Brain pericyte (primary cell): ENCODE results near the gene FMN1.

Experiments
- DNase-seq: peaks from one replicate; pipeline ENCODE4 v3.0.0-alpha.2; 2012; ENCODE audit warnings: low read depth, low spot score

Gene FMN1

GRCh38 chr15:32781781-32782180, 412.7 kb downstream of the FMN1 start:
- no peak for DNase-seq

- DNase-seq = no peak
Measured at GRCh38 chr15:32778391-32779176, 415.9 kb downstream of the FMN1 start.

GRCh38 chr15:32775103-32775502, 419.4 kb downstream of the FMN1 start:
- no peak for DNase-seq

- DNase-seq = no peak
Measured at GRCh38 chr15:32774022-32774421, 420.5 kb downstream of the FMN1 start.

GRCh38 chr15:32767236-32767635, 427.3 kb downstream of the FMN1 start:
- no peak for DNase-seq

GRCh38 chr15:32766101-32766500, 428.4 kb downstream of the FMN1 start:
- DNase-seq = no peak

- DNase-seq = no peak
Measured at GRCh38 chr15:32765236-32765635, 429.3 kb downstream of the FMN1 start.

GRCh38 chr15:32763295-32763694, 431.2 kb downstream of the FMN1 start:
- no peak for DNase-seq

GRCh38 chr15:32757426-32757825, 437.1 kb downstream of the FMN1 start:
- no peak for DNase-seq

- DNase-seq = no peak
Measured at GRCh38 chr15:32750979-32751378, 443.5 kb downstream of the FMN1 start.

- DNase-seq = no peak
Measured at GRCh38 chr15:32747921-32748342, 446.6 kb downstream of the FMN1 start.

- DNase-seq = no peak
Measured at GRCh38 chr15:32746116-32746857, 448.2 kb downstream of the FMN1 start.

- no peak for DNase-seq
Measured at GRCh38 chr15:32743411-32744140, 450.9 kb downstream of the FMN1 start.

GRCh38 chr15:32739522-32740063, 454.9 kb downstream of the FMN1 start:
- no peak for DNase-seq

GRCh38 chr15:32738666-32739065, 455.8 kb downstream of the FMN1 start:
- no peak for DNase-seq

GRCh38 chr15:32737304-32737703, 457.2 kb downstream of the FMN1 start:
- no peak for DNase-seq

GRCh38 chr15:32736701-32737061, 457.8 kb downstream of the FMN1 start:
- no peak for DNase-seq

- DNase-seq = no peak
Measured at GRCh38 chr15:32735989-32736700, 458.4 kb downstream of the FMN1 start.

- no peak for DNase-seq
Measured at GRCh38 chr15:32733281-32733680, 461.2 kb downstream of the FMN1 start.

GRCh38 chr15:32732574-32733157, 461.8 kb downstream of the FMN1 start:
- no peak for DNase-seq
